ENCODE results near the gene SPOP.
"Not testable (repeated sequence)": the region's sequence is repeated elsewhere in the genome, so short reads cannot be mapped to it uniquely, and the experiment has no call there.

Gene SPOP

GRCh38 chr17:49552070-49552751 is 125.7 kb downstream of the SPOP start:
- Histone ChIP-seq H3K9me3 (ENCODE audit: severe bottlenecking) (no peaks in the 10 kb centered on the region), H3K27me3 (ENCODE audit: insufficient read depth, low read depth, severe bottlenecking) (no peaks in the 10 kb centered on the region), H3K27ac (no peak overlapping the region), H3K4me3 (ENCODE audit: low read depth, low read length) (no peak overlapping the region), H3K36me3 (no peaks in the 10 kb centered on the region)
- TF ChIP-seq CTCF (IDR thresholded peaks at IDR 0.05; ENCODE audit: low read depth, low read length) = no peak
- no peak for DNase-seq

- H3K27me3 ChIP-seq (ENCODE audit: insufficient read depth, low read depth, severe bottlenecking) = no peaks in the 10 kb centered on the region
- no peaks in the 10 kb centered on the region for H3K36me3 ChIP-seq
- no peak for TF ChIP-seq CTCF (IDR thresholded peaks at IDR 0.05; ENCODE audit: low read depth, low read length)
- no peaks in the 10 kb centered on the region for H3K9me3 ChIP-seq (ENCODE audit: severe bottlenecking)
- H3K4me3 ChIP-seq (ENCODE audit: low read depth, low read length) = no peak overlapping the region
- no peak overlapping the region for H3K27ac ChIP-seq
- DNase-seq = no peak
Measured at GRCh38 chr17:49551221-49552069, 126.5 kb downstream of the SPOP start.

GRCh38 chr17:49550764-49551163 is 127.1 kb downstream of the SPOP start:
- H3K27me3 ChIP-seq (ENCODE audit: insufficient read depth, low read depth, severe bottlenecking); H3K9me3 ChIP-seq (ENCODE audit: severe bottlenecking); H3K27ac ChIP-seq: not testable (repeated sequence)

GRCh38 chr17:49549691-49550678 is 127.9 kb downstream of the SPOP start:
- Histone ChIP-seq H3K4me3 (ENCODE audit: low read depth, low read length) (no peak overlapping the region), H3K9me3 (ENCODE audit: severe bottlenecking) (no peaks in the 10 kb centered on the region)
- TF ChIP-seq CTCF (IDR thresholded peaks at IDR 0.05; ENCODE audit: low read depth, low read length) = no peak

More at GRCh38 chr17:49550764-49551163, 127.1 kb downstream of the SPOP start:
- H3K36me3 ChIP-seq; DNase-seq; H3K4me3 ChIP-seq (ENCODE audit: low read depth, low read length): not testable (repeated sequence)

GRCh38 chr17:49549311-49549605 is 128.6 kb downstream of the SPOP start:
- Histone ChIP-seq H3K4me3 (ENCODE audit: low read depth, low read length) (no peak overlapping the region), H3K9me3 (ENCODE audit: severe bottlenecking) (no peaks in the 10 kb centered on the region), H3K27ac (no peak overlapping the region), H3K27me3 (ENCODE audit: insufficient read depth, low read depth, severe bottlenecking) (no peaks in the 10 kb centered on the region), H3K36me3 (no peaks in the 10 kb centered on the region)
- no peak for DNase-seq
- no peak for TF ChIP-seq CTCF (IDR thresholded peaks at IDR 0.05; ENCODE audit: low read depth, low read length)

More at GRCh38 chr17:49549691-49550678, 127.9 kb downstream of the SPOP start:
- DNase-seq = no peak
- H3K27ac ChIP-seq = no peak overlapping the region
- H3K27me3 ChIP-seq (ENCODE audit: insufficient read depth, low read depth, severe bottlenecking) = no peaks in the 10 kb centered on the region
- H3K36me3 ChIP-seq = no peaks in the 10 kb centered on the region
